ENCODE data around the gene TCAIM.

TCAIM gene

DNA sequence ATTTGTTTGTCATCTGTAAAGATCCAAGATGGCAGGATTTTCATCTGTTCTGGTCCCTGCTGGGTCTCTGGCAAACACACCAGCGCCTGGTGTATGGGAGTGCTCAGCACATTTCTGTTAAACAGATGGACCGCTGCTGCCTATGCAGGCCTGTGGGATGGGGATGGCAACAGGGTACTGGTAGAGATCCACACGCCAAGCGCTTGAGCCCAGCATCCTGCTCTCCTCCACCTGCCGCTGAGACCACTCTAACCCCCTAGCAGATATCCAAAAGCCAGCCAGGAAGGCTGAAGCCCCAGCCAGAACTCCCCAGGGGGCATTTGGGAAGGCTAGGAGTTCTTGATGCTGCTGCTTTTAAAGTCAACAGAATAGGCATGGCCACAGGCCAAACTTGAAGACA lies 107.2 kb downstream of the TCAIM start:
- no peak for DNase-seq (ENCODE audit: low read depth)

DNA sequence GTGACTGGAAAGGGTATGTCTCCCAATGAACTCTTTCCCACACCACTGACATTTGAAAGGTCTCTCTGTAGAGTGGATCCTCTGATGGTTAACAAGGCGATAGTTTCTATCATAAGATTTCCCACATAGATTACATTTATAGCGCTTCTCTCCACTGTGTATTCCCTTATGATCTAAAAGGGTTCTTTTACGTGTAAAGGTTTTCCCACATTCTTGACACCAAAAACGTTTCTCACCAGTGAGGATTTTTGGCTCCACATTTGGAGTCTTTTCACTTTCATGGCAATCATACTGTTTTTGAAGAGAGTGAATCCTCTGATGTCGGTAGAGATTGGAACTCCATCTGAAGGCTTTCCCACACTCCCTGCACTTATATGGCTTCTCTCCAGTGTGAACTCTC lies 108.4 kb downstream of the TCAIM start:
- no peak for DNase-seq (ENCODE audit: low read depth)

DNA sequence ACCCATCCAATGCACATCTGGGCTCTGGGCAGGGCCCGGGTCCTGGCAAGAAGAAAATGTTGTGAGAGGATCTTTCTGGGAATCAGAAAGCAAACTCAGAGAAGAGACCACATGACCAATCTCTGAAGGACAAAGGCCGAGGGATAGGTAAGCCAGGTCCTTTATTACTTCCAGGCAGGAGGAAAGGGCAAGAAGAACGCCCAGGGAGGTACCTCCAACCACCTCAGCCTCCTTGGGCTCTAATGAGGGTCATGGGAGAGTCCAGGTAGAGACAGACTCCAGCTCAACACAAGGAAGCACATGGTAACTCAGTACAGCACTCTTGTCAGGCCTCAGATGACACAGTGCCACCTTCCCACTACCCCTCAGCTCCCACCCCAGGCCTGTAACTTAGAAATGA lies 112.9 kb downstream of the TCAIM start:
- no peak for DNase-seq (ENCODE audit: low read depth)

DNA sequence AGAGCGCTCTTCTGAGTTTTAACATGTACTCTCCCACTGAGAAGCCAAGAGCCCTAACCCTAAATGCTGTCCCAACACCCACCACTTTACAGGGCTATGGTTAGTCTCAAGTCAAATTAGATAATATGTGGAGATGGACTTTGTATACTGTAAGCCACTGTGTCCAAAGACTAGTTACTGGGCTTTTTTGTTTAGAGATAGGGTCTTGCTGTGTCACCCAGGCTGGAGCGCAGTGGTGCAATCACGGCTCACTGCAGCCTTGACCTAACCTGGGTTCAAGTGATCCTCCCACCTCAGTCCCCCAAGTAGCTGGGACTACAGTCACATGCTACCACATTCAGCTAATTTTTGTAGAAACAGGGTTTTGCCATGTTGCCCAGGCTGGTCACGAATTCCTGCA lies 115.7 kb downstream of the TCAIM start:
- DNase-seq (ENCODE audit: low read depth) = no peak

DNA sequence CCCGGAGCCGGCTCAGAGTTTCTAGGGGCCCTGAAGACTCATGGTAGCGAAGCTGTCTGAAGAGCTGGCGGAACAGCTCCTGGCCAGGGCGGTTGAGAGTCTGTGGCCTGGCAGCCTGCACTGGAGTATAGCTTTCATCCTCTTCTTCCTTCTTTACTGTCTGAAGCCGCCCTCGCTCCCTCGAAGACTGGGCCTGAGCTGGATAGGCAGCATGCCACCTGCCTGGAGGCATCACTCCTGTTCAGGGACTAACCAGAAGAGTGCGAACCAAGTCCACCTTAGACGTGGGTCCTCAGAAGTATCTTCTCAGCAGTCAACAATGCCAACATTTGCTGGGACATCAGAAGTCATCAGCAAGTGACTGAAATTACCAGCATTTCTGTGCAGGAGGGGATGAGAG lies 116.8 kb downstream of the TCAIM start:
- no peak for DNase-seq (ENCODE audit: low read depth)
